Mucosa of descending colon (tissue), 3 donors: ENCODE results near the gene RNF138. TPM values are rescaled to one million over a fixed set of nuclear protein-coding genes. Genes with fewer than 3 reads are reported as not detected.

ENCODE experiments used
- ATAC-seq: fragments of 200-7000 bp; cut with Tn5 transposase; one replicate; pipeline ENCODE4 v1.9.1; 2020; ENCODE audit warnings: mild to moderate bottlenecking, moderate library complexity
- DNase-seq, 3 donors: peaks; one replicate each; pipeline ENCODE4 v3.0.0-alpha.2; 2020
- H3K36me3 ChIP-seq: fragments of 200-600 bp; one replicate; pipeline ENCODE4 v1.8.0; 2021; ENCODE audit warnings: low read depth, mild to moderate bottlenecking
- H3K4me1 ChIP-seq: fragments of 200-600 bp; one replicate; pipeline ENCODE4 v1.8.0; 2021; ENCODE audit warnings: low read depth, mild to moderate bottlenecking
- H3K4me3 ChIP-seq: fragments of 200-600 bp; one replicate; pipeline ENCODE4 v1.8.0; 2021; ENCODE audit warnings: mild to moderate bottlenecking
- H3K9me3 ChIP-seq: fragments of 200-600 bp; one replicate; pipeline ENCODE4 v1.8.0; 2021; ENCODE audit warnings: mild to moderate bottlenecking
- CTCF ChIP-seq: fragments of 200-600 bp; IDR thresholded peaks from one replicate; pipeline ENCODE4 v1.8.0; 2022; ENCODE audit warnings: antibody characterized with exemption, mild to moderate bottlenecking
- intact Hi-C, 2 donors: fragments of 100-400 bp; cut with DNase I in 1 of 2; cut with micrococcal nuclease in 1 of 2; formaldehyde crosslinking; loops; one replicate each; pipeline versions ENCODE4 v1.11.0 to v1.11.1; 2022; cut with DNase I, micrococcal nuclease
- total RNA-seq, 3 donors: library from RNA; stranded (reverse); fragmentation: NEBNext Ultra II Directional in 2 of 3; extraction: Animal tissue kit (Norgen Biotek cat#: 25700) in 2 of 3; gene quantifications; one replicate each; pipeline versions ENCODE4 v1.2.1 to v1.2.4, GENCODE V29; 2021 to 2023
- donor health status: DM: no; HTN: no; CAD: no; lungs with moderate emphysema.
- donor health status: DM: no; HTN: no; CAD: no.
- donor health status: DM: no; HTN: yes; CAD: no.

The RNF138 gene
- total RNA-seq, 3 donors from 2014 or later = 37.3 to 74.3 (median 45.7) TPM

- peaks cover 18% of the 10 kb centered on the region for H3K4me1 ChIP-seq
- peak overlapping the region; percentile 42 for H3K4me3 ChIP-seq
- no peaks in the 10 kb centered on the region for H3K9me3 ChIP-seq
- no peak for TF ChIP-seq CTCF
- intact Hi-C loops = no loop called here
- H3K36me3 ChIP-seq = no peaks in the 10 kb centered on the region
- peak; percentile 100 for DNase-seq
- ATAC-seq = peak; percentile 96
Measured at GRCh38 chr18:32092422-32093101, 888 bp downstream of the RNF138 start.

GRCh38 chr18:32093102-32093511 lies 1.4 kb downstream of the RNF138 start:
- H3K4me3 ChIP-seq = peak overlapping the region; percentile 42
- ATAC-seq (peak; percentile 15), DNase-seq (peak; percentile 57 to 75 (median 64))
- H3K4me1 ChIP-seq = peaks cover 18% of the 10 kb centered on the region
- H3K9me3 ChIP-seq = no peaks in the 10 kb centered on the region
- no peak for TF ChIP-seq CTCF
- H3K36me3 ChIP-seq = no peaks in the 10 kb centered on the region
- intact Hi-C loops = no loop called here

- intact Hi-C loops = no loop called here
- Histone ChIP-seq H3K36me3 (no peaks in the 10 kb centered on the region), H3K4me1 (peaks cover 18% of the 10 kb centered on the region), H3K9me3 (no peaks in the 10 kb centered on the region), H3K4me3 (peak overlapping the region; percentile 42)
- peak in 1 of 3 donors; percentile 47 for DNase-seq
- TF ChIP-seq CTCF = no peak
- peak; percentile 10 for ATAC-seq
Measured at GRCh38 chr18:32093523-32093922, 1.8 kb downstream of the RNF138 start.

- H3K36me3 ChIP-seq = no peaks in the 10 kb centered on the region
- intact Hi-C loops = no loop called here
- no peak for ATAC-seq
- no peak for DNase-seq
- no peak for TF ChIP-seq CTCF
- no peaks in the 10 kb centered on the region for H3K9me3 ChIP-seq
- H3K4me3 ChIP-seq = no peak overlapping the region
- H3K4me1 ChIP-seq = peaks cover 18% of the 10 kb centered on the region
Measured at GRCh38 chr18:32095192-32095899, 3.7 kb downstream of the RNF138 start.

- Histone ChIP-seq H3K36me3 (no peaks in the 10 kb centered on the region), H3K4me3 (no peak overlapping the region), H3K9me3 (no peaks in the 10 kb centered on the region), H3K4me1 (peaks cover 18% of the 10 kb centered on the region)
- no peak for TF ChIP-seq CTCF
- ATAC-seq = no peak
- DNase-seq = no peak
- intact Hi-C loops = no loop called here
Measured at GRCh38 chr18:32095900-32096229, 4.2 kb downstream of the RNF138 start.
